PC-9 (cell line): ENCODE measurements around the gene JAG2. TPM values are rescaled to one million over a fixed set of nuclear protein-coding genes. Genes with fewer than 3 reads are reported as not detected.

Experiments
- BruUV-seq: library from RNA; stranded (reverse); fragments of 400-500 nt; replicated peaks from 2 replicates; lab custom pipeline; 2021; lab: Mats Ljungman, UMichigan
- CTCF ChIA-PET: fragments of 300-600 bp; sonication (Branson Sonifier 250); formaldehyde crosslinking; loops from one replicate; lab custom pipeline; 2022; ENCODE audit warnings: antibody characterized with exemption; lab: Charles Lee
- POLR2A ChIA-PET: fragments of 300-600 bp; sonication (Branson Sonifier 250); formaldehyde crosslinking; loops from one replicate; lab custom pipeline; 2022; ENCODE audit warnings: antibody characterized with exemption; ENCODE audit not compliant: unreplicated experiment; lab: Charles Lee
- DNase-seq, 2 experiments: peaks; one replicate each; pipeline versions ENCODE4 v3.0.0 to v3.0.0-alpha.2; 2015 to 2022; ENCODE audit warnings: mixed read lengths in 1 of 2
- H2AFZ ChIP-seq: fragments of 200-600 bp; sonication (generic); 2 replicates; pipeline ENCODE4 v1.8.1; 2017; ENCODE audit warnings: antibody characterized with exemption
- H3F3A ChIP-seq: fragments of 200-600 bp; sonication (generic); 2 replicates; pipeline ENCODE4 v1.8.1; 2017; ENCODE audit warnings: antibody characterized with exemption, mild to moderate bottlenecking, low read depth; ENCODE audit not compliant: insufficient read depth
- H3K27ac ChIP-seq: fragments of 200-600 bp; sonication (generic); 2 replicates; pipeline ENCODE4 v1.6.1; 2016; ENCODE audit warnings: mixed run types
- H3K27me3 ChIP-seq: fragments of 200-600 bp; sonication (generic); 2 replicates; pipeline ENCODE4 v1.6.1; 2016; ENCODE audit warnings: low read depth, mixed run types; ENCODE audit not compliant: insufficient read depth
- H3K36me3 ChIP-seq: fragments of 200-600 bp; sonication (generic); 2 replicates; pipeline ENCODE4 v1.6.1; 2016; ENCODE audit warnings: low read depth, mixed run types
- H3K4me1 ChIP-seq: fragments of 200-600 bp; sonication (generic); replicated peaks from 2 replicates; pipeline ENCODE4 v1.6.1; 2016; ENCODE audit warnings: mixed run types; ENCODE audit not compliant: insufficient read depth
- H3K4me2 ChIP-seq: fragments of 200-600 bp; sonication (generic); 2 replicates; pipeline ENCODE4 v1.6.1; 2017; ENCODE audit warnings: mixed run types
- H3K4me3 ChIP-seq: fragments of 200-600 bp; sonication (generic); 2 replicates; pipeline ENCODE4 v1.6.1; 2016; ENCODE audit warnings: mixed run types
- H3K79me2 ChIP-seq: fragments of 200-600 bp; sonication (generic); 2 replicates; pipeline ENCODE4 v1.6.1; 2017; ENCODE audit warnings: low read depth, mixed run types
- H3K9me2 ChIP-seq: fragments of 200-600 bp; sonication (generic); 2 replicates; pipeline ENCODE4 v1.8.1; 2017; ENCODE audit warnings: mild to moderate bottlenecking; ENCODE audit not compliant: insufficient read depth
- H3K9me3 ChIP-seq: fragments of 200-600 bp; sonication (generic); 2 replicates; pipeline ENCODE4 v1.8.1; 2016; ENCODE audit warnings: low read depth; ENCODE audit not compliant: insufficient read depth
- H4K20me1 ChIP-seq: fragments of 200-600 bp; sonication (generic); 2 replicates; pipeline ENCODE4 v1.8.1; 2017; ENCODE audit not compliant: insufficient read depth
- EZH2 ChIP-seq: fragments of 200-600 bp; sonication (generic); IDR thresholded peaks from 2 replicates; pipeline ENCODE4 v1.8.0; 2017; ENCODE audit warnings: antibody characterized with exemption, low read depth
- intact Hi-C: fragments of 100-400 bp; cut with micrococcal nuclease; formaldehyde crosslinking; loops from one replicate; pipeline ENCODE4 v1.10.0; 2022; ENCODE audit not compliant: unreplicated experiment
- total RNA-seq: library from RNA; stranded (reverse); gene quantifications from 2 replicates; pipeline ENCODE4 v1.2.3, GENCODE V29; 2021
- TF ChIP-seq, protein P1 (sequence below): fragments of 200-600 bp; sonication (generic); conservative IDR thresholded peaks from 2 replicates; pipeline ENCODE4 v1.6.1; 2017; ENCODE audit warnings: mixed run types, antibody characterized with exemption, mild to moderate bottlenecking, moderate library complexity

JAG2 gene
- total RNA-seq, 1 experiment from 2014 or later: 17.8 TPM

DNA sequence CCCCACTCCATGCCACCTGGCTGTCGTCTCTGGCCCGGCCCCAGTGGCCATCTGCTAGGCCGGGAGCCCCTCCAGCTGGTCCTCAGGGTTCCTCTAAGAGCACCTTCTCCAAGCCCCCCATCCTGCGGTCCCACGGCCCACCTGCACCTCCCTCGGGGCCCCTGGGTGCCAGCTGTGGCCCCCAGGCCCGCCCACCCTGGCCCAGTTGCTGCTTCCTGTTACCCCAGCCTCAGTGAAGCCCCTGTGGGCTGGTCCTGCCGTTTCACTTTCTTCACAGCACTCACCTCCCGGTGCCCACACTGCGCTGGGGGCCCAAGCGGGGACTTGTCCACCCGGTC lies 40.1 kb upstream of the JAG2 start:
- H3K36me3 ChIP-seq: no peaks in the 10 kb centered on the region
- intact Hi-C loops: no loop called here
- no peaks in the 10 kb centered on the region for H3K9me2 ChIP-seq
- no peaks in the 10 kb centered on the region for H3K27me3 ChIP-seq
- H3K27ac ChIP-seq: no peak overlapping the region
- H3K4me1 ChIP-seq: peaks cover 16% of the 10 kb centered on the region
- H4K20me1 ChIP-seq: no peaks in the 10 kb centered on the region; the same call in 1 of the 2 replicates
- DNase-seq: no peak
- BruUV-seq: no TSS peak
- H3F3A ChIP-seq: 0 out of 2 replicates have a peak, but pooled peaks cover 6% of the 10 kb centered on the region
- TF ChIP-seq, protein P1, sequence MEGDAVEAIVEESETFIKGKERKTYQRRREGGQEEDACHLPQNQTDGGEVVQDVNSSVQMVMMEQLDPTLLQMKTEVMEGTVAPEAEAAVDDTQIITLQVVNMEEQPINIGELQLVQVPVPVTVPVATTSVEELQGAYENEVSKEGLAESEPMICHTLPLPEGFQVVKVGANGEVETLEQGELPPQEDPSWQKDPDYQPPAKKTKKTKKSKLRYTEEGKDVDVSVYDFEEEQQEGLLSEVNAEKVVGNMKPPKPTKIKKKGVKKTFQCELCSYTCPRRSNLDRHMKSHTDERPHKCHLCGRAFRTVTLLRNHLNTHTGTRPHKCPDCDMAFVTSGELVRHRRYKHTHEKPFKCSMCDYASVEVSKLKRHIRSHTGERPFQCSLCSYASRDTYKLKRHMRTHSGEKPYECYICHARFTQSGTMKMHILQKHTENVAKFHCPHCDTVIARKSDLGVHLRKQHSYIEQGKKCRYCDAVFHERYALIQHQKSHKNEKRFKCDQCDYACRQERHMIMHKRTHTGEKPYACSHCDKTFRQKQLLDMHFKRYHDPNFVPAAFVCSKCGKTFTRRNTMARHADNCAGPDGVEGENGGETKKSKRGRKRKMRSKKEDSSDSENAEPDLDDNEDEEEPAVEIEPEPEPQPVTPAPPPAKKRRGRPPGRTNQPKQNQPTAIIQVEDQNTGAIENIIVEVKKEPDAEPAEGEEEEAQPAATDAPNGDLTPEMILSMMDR: no peak
- no peak for TF ChIP-seq EZH2
- POLR2A ChIA-PET: no interaction called here
- no peaks in the 10 kb centered on the region for H3K9me3 ChIP-seq
- CTCF ChIA-PET: no interaction called here
- H3K4me2 ChIP-seq: no peak overlapping the region
- no peak overlapping the region for H2AFZ ChIP-seq
- no peak overlapping the region for H3K4me3 ChIP-seq
- H3K79me2 ChIP-seq: no peaks in the 10 kb centered on the region

DNA sequence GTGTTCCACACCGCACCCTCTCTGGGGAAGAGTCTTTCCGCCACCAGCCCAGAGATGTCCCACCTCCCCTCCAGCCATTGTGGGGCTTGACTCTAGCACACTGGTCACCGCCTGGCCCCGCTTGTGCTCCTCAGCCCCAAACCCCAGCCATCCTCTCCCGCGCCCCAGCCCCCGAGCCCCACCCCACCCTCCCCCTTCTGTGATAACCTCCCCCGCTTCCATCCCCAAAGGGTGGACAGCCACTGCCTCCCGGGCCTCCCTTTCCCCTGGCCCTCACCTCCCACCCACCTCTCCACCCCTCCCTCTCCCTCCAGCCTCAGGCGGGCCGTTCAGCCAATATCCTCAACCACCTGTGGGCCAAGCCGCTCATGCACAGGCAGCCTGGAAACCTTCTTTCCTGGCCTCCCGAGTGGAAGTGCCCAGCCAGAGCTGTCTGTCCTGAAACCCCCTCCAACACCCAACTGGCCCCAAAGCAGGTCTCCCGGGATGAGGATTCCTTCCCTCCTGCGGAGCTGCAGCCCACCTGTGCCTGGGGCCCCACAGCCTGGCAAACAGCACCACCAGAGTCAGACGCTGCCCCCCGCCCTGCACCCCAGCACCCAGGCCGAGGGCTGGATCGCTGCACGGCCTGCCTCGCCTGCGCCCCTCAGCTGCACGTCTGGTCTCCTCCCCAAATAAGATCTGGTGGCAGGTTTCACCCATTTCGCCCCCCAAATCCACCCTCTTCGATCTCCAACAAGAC lies 39.6 kb upstream of the JAG2 start:
- BruUV-seq: no TSS peak
- H3K9me3 ChIP-seq: no peaks in the 10 kb centered on the region
- DNase-seq: no peak
- H4K20me1 ChIP-seq: no peaks in the 10 kb centered on the region; the same call in 1 of the 2 replicates
- ChIA-PET POLR2A (no interaction called here), CTCF (no interaction called here)
- peaks cover 17% of the 10 kb centered on the region for H3K4me1 ChIP-seq
- H3K4me3 ChIP-seq: no peak overlapping the region
- no peaks in the 10 kb centered on the region for H3K9me2 ChIP-seq
- 0 out of 2 replicates have a peak, but pooled peaks cover 6% of the 10 kb centered on the region for H3F3A ChIP-seq
- H3K27ac ChIP-seq: no peak overlapping the region
- no peaks in the 10 kb centered on the region for H3K36me3 ChIP-seq
- no peak overlapping the region for H3K4me2 ChIP-seq
- no peak for TF ChIP-seq EZH2
- TF ChIP-seq, protein P1: no peak
- H2AFZ ChIP-seq: no peak overlapping the region
- no peaks in the 10 kb centered on the region for H3K27me3 ChIP-seq
- no peaks in the 10 kb centered on the region for H3K79me2 ChIP-seq
- intact Hi-C loops: no loop called here

DNA sequence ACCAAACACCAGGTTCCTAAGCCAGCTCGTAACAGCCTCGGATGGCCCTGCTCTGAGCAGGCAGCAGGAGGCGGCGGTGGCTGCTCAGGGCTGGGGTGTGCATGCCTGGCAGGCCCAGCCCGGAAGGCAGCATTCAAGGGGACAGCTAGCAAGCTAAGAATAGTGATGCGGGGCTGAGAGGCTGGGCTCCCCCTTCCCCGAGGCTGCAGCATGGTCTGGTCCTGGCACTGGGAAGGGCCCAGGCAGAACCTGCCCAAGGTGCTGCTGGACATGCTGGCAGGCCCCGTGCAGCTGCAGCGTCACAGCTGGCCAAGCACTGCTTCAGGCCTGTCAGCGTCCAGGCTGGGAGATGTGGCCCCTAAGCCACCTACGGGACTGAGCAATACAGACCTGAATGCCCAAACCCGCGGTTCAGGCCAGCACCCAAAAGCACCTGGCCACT lies 38.9 kb upstream of the JAG2 start:
- Histone ChIP-seq H2AFZ (no peak overlapping the region), H3K9me2 (no peaks in the 10 kb centered on the region), H3K36me3 (no peaks in the 10 kb centered on the region), H3K4me3 (no peak overlapping the region), H3K4me2 (no peak overlapping the region), H3F3A (0 out of 2 replicates have a peak, but pooled peaks cover 6% of the 10 kb centered on the region), H4K20me1 (no peaks in the 10 kb centered on the region; the same call in 1 of the 2 replicates), H3K79me2 (no peaks in the 10 kb centered on the region), H3K4me1 (peaks cover 17% of the 10 kb centered on the region), H3K9me3 (no peaks in the 10 kb centered on the region), H3K27me3 (no peaks in the 10 kb centered on the region), H3K27ac (no peak overlapping the region)
- POLR2A ChIA-PET: interaction anchor here (0.7 kb wide), 1 partner anchor 116 kb away, joined by 3 read pairs; no protein-coding TSS in a partner anchor
- CTCF ChIA-PET: interaction anchor here (0.6 kb wide), 2 partner anchors 40 to 298 kb away, joined by 3 to 5 read pairs; partner anchors contain the start of gene BTBD6
- DNase-seq: no peak
- BruUV-seq: no TSS peak
- intact Hi-C loops: no loop called here
- TF ChIP-seq, protein P1: no peak
- TF ChIP-seq EZH2: no peak
